Left lobe of liver (tissue), 2 donors: ENCODE measurements around the gene TMEM132E. TPM values are rescaled to one million over a fixed set of nuclear protein-coding genes. Genes with fewer than 3 reads are reported as not detected.

Experiments
- ATAC-seq: fragments of 200-7000 bp; cut with Tn5 transposase; one replicate; pipeline ENCODE4 v1.9.1; 2020; ENCODE audit warnings: mild to moderate bottlenecking, moderate library complexity
- DNase-seq: peaks from one replicate; pipeline ENCODE4 v3.0.0-alpha.2; 2020; ENCODE audit warnings: low spot score
- total RNA-seq: library from RNA; stranded (reverse); gene quantifications from one replicate; pipeline ENCODE4 v1.2.1, GENCODE V29; 2021
- donor health status: DM: no; HTN: no; CAD: no; lungs with moderate emphysema.
- donor health status: DM: no; HTN: yes; CAD: no.

The TMEM132E gene
- total RNA-seq, 1 donor from 2014 or later, result 0.65 TPM

DNA sequence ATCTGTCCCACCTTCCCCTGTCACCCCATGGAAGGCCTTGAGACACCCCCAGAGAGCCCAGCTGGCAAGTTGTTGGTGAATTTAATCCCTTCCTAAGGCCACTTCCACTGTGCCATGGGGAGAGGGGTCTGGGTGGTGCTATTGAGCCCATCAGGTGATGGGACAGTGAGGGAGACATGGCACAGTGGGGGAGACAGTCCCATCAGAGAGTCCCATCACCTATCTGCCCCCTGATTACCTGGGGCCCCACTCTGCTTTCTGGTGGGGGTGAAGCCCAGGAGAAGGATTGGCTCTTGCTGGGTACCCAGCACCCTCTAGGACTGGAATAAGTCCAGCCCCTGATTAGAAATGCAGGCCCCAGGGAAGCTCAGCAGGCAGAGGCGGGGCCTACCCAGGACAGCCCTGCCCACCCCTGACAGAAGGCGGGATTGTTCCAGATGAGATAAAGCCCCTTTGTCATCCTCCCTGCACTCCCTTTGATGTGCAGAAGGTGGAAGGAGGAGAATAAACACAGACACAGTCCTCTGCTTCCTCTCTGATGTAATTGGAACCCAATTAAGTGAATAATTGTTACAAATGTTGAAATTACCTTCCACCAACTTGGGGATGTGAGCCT, 18.9 kb downstream of the TMEM132E start:
- DNase-seq, result no peak
- no peak for ATAC-seq

- no peak for DNase-seq
- no peak for ATAC-seq
Measured at GRCh38 chr17:34601416-34601815, 22.0 kb downstream of the TMEM132E start.

- no peak for ATAC-seq
- DNase-seq, result no peak
Measured at GRCh38 chr17:34603974-34604373, 24.6 kb downstream of the TMEM132E start.

DNA sequence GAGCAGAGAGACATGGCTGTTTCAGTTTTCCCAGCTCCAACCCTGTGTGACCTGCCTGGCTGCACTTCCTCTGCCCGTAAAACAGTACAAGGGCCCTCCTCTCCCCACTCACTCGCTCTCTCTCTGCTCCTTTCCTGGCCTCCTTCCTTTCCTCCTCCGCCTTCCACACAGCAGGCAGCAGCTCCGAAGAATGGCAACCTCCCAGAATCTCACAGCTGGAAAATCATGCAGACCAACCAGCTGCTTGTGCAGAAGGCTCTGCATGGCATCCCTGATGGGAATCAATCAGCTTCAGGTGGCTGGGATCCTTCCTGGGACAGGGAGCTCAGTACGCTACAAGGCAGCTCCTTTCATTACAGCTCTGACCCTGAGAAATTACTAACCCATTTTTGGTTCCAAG, 27.4 kb downstream of the TMEM132E start:
- DNase-seq (no peak), ATAC-seq (peak; percentile 30)

DNA sequence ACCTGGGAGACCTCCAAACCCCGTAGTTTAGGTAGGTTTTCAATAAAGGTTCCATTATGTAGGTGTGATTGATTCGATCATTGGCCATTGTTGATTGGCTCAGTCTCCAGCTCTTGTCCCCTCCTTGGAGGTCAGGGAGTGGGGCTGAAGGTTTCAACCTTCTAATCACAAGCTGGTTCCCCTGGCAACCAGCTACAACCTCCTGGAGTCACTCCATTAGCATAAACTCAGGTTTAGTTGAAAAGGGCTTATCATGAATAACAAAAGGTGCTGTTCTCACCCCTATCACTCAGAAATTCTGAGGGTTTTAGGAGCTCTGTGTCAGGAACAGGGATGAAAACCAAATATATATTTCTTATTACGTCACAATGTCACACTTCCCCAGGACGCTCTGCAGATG, 28.5 kb downstream of the TMEM132E start:
- ATAC-seq, result no peak
- no peak for DNase-seq

- DNase-seq, result no peak
Measured at GRCh38 chr17:34609210-34609609, 29.8 kb downstream of the TMEM132E start.

GRCh38 chr17:34610039-34610438, 30.7 kb downstream of the TMEM132E start:
- ATAC-seq (no peak), DNase-seq (no peak)

More at GRCh38 chr17:34609210-34609609, 29.8 kb downstream of the TMEM132E start:
- ATAC-seq, result no peak

GRCh38 chr17:34610506-34610905, 31.1 kb downstream of the TMEM132E start:
- DNase-seq (no peak), ATAC-seq (no peak)

- DNase-seq, result no peak
- ATAC-seq, result no peak
Measured at GRCh38 chr17:34613064-34614019, 34.0 kb downstream of the TMEM132E start.

GRCh38 chr17:34614698-34615097, 35.3 kb downstream of the TMEM132E start:
- ATAC-seq, result no peak
- DNase-seq, result no peak

DNA sequence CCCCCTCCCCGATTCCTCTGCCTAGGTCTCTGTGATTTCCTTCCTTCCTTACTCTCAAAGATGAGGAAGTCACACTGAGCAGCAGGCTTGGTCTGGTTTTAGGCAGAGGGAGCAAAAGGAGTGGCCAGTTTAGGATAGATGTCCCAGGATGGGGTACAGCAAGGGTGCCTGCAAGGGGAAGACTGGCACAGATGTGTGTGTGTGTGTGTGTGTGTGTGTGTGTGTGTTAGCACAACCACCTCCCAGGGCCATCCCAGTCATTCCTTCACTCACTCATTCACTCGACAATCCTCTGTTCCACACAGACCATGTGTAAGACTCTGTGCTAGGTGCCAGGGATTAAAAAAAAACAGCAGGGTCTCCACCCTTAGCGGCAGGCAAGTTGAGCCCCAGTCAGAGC, 35.9 kb downstream of the TMEM132E start:
- no peak for DNase-seq
- ATAC-seq, result no peak

DNA sequence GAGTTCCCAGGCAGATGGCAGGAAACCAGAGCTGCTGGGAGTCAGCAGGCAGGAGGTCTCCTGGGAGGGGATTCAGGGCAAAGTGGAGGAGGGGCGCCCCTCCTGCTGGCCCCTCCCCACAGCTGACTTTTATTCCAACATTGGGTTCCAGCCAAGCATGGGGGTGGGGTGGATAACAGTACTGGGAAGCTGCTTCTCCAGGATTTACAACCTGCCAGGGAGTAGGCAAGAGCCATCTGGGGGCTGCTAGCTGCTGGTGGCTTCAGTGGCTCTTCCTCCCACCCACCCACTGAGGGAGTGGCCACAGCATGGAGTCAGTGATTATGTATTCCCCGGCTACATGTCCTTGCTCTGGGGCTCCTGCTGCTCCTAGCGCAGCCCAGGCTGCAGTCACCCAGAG, 36.8 kb downstream of the TMEM132E start:
- ATAC-seq (no peak), DNase-seq (no peak)

- no peak for DNase-seq
- no peak for ATAC-seq
Measured at GRCh38 chr17:34617398-34617797, 38.0 kb downstream of the TMEM132E start.

- ATAC-seq (no peak), DNase-seq (no peak)
Measured at GRCh38 chr17:34619687-34620217, 40.4 kb downstream of the TMEM132E start.

- ATAC-seq (no peak), DNase-seq (no peak)
Measured at GRCh38 chr17:34620458-34620857, 41.1 kb downstream of the TMEM132E start.

GRCh38 chr17:34622862-34623623, 43.7 kb downstream of the TMEM132E start:
- DNase-seq (no peak), ATAC-seq (no peak)

DNA sequence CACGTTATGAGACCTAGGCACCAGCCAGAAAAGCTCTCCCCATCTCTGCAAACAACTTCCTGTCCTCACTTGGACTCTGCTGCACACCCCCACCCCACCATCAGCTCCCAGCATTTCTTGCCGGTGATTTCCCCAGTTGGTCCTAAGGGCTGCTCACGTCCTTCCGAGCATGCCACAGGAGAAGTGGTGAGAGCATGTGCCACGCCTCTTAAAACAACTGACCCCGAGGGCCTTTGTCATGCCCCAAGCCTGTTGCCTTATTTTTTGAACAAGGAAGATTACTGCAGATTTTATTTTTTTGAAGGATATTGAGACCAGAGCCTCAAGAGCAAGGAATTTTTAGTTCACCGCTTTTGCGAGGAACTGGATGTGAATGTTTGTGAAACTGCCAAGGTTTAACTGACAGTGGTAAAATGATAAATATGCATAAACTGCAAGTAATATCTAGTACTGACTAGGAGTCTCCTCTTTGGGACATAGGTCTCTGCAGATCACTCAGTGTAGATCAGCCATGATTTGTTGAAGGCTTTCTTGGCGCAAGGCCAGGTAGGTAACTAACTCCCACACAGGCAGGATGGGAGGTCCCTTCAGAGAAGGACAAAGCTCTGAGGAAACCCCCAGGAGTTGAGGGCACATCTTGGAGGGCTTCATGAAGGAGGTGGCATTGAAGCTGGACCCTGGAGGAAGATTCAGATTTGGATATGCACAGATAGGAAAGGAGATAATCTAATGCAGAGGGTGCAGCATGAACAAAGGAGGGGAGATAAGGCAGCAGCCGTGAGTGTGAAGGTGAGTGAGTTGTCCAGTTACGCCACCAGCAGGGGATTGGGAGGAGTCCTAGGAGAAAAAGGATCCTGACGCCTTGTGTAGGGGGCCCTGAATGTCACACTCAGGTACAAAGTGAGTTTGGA, 44.7 kb downstream of the TMEM132E start:
- DNase-seq, result no peak
- ATAC-seq, result no peak

GRCh38 chr17:34624767-34625383, 45.5 kb downstream of the TMEM132E start:
- ATAC-seq, result no peak
- DNase-seq, result no peak

DNA sequence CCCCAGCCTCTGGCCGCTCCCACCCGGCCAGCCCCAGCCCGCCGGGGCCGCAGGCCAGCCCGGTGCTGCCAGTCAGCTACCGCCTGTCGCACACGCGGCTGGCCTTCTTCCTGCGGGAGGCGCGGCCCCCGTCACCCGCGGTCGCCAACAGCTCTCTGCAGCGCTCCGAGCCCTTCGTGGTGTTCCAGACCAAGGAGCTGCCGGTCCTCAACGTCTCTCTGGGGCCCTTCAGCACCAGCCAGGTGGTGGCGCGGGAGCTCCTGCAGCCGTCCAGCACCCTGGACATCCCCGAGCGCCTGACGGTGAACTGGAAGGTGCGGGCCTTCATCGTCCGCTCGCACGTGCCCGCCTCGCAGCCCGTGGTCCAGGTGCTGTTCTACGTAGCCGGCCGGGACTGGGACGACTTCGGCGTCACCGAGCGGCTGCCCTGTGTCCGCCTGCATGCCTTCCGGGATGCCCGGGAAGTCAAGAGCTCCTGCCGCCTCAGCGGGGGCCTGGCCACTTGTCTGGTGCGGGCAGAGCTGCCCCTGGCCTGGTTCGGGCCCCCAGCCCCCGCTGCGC, 46.8 kb downstream of the TMEM132E start:
- ATAC-seq, result peak; percentile 41

More for the DNA sequence above, 46.8 kb downstream of the TMEM132E start:
- no peak for DNase-seq
